ENCODE data around the gene TNS3.

The TNS3 gene

DNA sequence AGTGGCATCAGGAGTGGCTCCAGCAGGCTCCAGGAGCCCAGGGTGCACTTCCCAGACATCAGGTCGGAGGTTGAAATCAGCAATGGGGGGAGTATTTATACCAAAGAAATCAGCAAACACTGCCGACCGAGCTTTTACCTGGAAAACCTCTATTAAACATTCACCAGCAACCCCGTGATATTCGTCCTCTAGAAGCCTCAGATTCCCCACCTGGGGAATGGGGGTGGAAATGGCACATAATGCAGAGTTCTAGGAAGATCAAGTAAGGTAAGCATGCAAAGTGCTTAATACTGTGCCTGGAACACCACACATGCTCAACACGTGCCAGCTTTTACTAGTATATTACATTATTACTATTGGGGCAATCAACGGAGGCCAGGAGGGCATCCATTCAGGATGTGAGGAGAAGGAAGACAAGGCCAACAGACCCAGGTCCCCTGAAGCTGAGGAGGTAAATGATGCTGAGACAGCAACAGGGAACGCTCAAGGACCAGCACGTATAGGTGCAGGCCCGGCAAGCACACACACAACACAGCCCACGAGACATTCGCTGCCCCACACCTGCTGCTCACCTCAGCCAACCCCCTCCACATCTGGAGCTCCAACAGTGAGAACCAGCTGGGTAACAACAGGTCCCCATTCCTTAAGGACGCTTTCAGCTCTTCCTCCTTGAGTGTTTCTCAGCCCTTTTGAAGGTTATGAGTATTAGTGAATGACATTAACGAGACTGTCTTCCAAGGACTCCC lies 125.5 kb downstream of the TNS3 start:
- in situ Hi-C loops (cut with MboI; ENCODE audit: low pct_unique_long_range_greater_than_20kb, low sequenced_read_pairs, unreplicated experiment), result no loop called here
- TF ChIP-seq, protein P1, sequence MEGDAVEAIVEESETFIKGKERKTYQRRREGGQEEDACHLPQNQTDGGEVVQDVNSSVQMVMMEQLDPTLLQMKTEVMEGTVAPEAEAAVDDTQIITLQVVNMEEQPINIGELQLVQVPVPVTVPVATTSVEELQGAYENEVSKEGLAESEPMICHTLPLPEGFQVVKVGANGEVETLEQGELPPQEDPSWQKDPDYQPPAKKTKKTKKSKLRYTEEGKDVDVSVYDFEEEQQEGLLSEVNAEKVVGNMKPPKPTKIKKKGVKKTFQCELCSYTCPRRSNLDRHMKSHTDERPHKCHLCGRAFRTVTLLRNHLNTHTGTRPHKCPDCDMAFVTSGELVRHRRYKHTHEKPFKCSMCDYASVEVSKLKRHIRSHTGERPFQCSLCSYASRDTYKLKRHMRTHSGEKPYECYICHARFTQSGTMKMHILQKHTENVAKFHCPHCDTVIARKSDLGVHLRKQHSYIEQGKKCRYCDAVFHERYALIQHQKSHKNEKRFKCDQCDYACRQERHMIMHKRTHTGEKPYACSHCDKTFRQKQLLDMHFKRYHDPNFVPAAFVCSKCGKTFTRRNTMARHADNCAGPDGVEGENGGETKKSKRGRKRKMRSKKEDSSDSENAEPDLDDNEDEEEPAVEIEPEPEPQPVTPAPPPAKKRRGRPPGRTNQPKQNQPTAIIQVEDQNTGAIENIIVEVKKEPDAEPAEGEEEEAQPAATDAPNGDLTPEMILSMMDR (IDR thresholded peaks at IDR 0.05; ENCODE audit: extremely low read depth, insufficient read depth, missing control alignments), result no peak

DNA sequence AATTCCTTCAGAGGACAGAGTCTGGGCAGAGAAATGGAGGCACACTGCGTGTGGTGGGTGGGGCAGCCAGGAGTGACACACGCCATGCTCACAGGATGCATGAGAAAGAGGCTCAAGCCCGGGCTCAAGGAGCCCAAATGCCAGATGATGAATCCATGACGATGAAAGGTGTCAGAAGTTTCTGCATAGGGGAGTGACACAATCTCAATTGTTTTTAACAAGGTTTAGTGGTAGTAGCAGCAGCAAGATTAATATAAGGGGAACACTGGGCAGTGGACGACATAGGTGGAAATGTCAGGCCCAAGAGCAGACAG lies 126.1 kb downstream of the TNS3 start:
- in situ Hi-C loops (cut with MboI; ENCODE audit: low pct_unique_long_range_greater_than_20kb, low sequenced_read_pairs, unreplicated experiment), result no loop called here
- no peak for DNase-seq (ENCODE audit: low spot score)
- TF ChIP-seq, protein P1 (IDR thresholded peaks at IDR 0.05; ENCODE audit: extremely low read depth, insufficient read depth, missing control alignments), result no peak

More for the DNA sequence above, 125.5 kb downstream of the TNS3 start:
- DNase-seq (ENCODE audit: low spot score), result no peak

DNA sequence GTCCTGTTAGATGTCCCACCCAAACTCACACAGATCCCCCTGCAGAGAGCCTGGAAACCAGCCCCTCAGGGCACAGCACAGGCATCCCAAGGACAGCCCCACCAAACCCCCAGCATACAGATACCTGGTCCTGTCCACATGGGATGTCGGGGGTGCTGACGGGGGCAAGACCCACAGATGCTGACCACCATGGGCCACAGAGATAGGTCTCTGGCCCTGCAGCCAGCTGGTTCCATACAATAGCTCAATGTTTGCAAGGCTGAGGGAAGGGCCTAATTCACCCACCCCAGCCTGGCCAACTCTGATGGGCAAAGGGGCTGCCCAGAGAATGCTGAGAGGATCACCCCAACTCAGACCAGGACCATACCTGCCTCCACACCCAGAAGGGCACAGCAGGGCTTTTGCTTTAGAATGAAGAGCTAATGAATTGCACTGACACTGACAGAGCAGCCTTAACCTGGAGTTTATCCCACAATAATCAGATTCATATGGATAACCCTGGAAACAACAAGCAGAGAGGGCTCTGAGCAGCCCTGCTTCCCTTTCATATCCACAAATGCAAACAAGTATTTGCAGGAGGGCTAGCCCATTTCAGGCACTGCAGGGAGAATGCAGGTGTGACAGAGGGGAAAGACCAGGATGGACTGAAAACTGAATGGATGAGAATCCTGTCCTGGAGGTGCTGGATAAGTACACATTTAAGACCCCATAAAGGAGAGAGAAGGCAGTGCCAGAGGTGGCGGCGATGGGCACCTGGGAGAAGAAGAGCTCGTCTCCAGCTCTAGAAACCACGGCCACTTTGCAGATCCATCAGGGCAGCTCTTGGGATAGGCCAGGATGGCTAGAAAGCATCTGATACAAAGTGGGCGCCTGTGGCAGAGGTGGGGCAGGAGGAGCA lies 126.7 kb downstream of the TNS3 start:
- TF ChIP-seq, protein P1 (IDR thresholded peaks at IDR 0.05; ENCODE audit: extremely low read depth, insufficient read depth, missing control alignments), result no peak
- DNase-seq (ENCODE audit: low spot score), result no peak
- in situ Hi-C loops (cut with MboI; ENCODE audit: low pct_unique_long_range_greater_than_20kb, low sequenced_read_pairs, unreplicated experiment), result no loop called here

DNA sequence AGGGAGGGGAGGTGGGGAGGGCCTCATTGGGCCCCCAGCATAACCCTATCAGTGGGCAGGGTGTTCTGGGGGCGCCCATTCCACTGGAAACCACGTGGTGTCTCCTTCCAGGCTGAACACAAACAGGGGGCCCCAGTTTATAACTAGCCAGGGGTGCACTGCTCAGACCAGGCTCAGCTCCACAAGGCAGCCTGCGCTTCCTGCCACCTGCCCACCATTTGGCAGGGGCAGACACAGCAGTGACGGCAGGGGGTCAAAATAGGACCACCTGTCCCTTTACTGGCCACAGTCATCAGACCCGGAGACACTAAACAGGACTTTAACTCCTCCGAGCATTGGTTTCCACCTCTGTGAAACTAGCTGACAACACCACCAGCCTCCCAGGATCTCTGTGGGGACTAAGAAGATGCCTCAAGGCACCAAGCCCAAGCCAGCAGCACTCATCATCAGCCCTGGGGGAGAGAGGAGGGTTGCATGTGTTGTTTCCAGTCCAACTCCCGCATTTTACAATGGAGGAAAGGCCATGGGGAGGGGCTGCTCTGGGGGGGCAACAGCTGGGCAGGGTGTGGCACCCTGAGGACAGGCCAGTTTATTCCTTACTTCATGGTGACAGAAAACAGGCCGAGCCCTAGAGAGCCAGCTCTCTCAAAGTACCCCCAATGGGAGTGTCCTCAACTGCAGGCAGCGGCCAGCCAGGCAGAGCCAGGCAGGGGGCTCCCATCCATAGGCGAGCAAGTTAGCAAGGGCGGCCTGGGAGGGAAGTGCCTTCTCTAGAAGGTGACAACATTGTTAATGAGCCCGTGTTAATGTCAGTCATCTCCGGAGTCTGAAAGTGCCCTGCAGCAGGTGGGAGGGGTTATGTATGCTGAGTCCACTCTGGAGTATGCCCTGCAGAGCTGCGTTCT lies 127.6 kb downstream of the TNS3 start:
- DNase-seq (ENCODE audit: low spot score), result no peak
- in situ Hi-C loops (cut with MboI; ENCODE audit: low pct_unique_long_range_greater_than_20kb, low sequenced_read_pairs, unreplicated experiment), result no loop called here
- TF ChIP-seq, protein P1 (IDR thresholded peaks at IDR 0.05; ENCODE audit: extremely low read depth, insufficient read depth, missing control alignments), result no peak

DNA sequence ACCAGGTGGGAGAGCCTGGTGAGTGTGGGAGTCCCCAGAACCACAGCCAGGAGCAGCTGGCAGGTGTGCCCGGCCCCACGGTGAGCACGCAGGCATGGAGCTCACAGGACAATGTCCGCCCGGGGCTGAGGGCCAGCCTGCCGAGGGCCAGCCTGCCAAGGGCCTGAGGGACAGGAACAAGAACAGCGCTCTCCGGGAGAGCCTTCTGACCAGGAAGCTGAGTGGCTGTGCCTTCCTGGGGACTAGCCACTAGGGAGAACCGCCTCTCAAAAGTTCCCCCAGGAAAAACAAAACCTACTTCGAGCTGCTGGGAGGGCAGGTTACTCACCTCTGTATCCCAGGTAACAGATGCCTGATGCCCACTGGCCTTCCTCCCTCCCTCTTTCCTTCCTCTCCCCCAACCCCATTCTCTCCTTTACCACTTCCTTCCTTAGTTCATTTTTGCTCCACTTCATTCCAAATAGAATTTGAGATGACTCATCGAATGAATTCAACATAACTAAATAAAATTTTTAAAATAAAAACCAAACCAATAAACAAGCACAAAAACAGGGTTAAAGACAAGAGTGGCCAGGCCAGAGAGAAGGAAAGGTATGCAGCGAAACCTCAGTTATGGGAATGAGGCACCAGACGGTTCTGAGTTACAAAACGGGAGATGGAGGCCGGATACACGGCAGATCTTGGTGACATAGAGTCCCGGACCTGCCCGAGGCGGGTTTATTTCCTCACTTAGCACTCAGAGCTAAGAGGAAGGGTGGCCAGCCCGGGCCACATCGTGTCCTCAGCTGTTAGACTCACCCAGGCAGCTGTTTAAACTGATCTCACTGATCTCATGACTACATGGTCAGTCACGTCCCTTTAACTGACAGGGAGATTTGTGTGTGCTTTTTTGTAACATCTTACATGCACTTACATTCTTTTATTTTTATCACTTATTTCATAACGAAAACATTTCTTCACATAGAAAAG lies 128.5 kb downstream of the TNS3 start:
- in situ Hi-C loops (cut with MboI; ENCODE audit: low pct_unique_long_range_greater_than_20kb, low sequenced_read_pairs, unreplicated experiment), result no loop called here

More for the DNA sequence above, 128.5 kb downstream of the TNS3 start:
- TF ChIP-seq, protein P1 (IDR thresholded peaks at IDR 0.05; ENCODE audit: extremely low read depth, insufficient read depth, missing control alignments), result no peak
- no peak for DNase-seq (ENCODE audit: low spot score)
